Measurements from ENCODE around the gene PIP4K2C.
"Not testable (repeated sequence)": the region's sequence is repeated elsewhere in the genome, so short reads cannot be mapped to it uniquely, and the experiment has no call there.

PIP4K2C gene

GRCh38 chr12:57560516-57560915 is 30.5 kb upstream of the PIP4K2C start:
- no peak for DNase-seq (ENCODE audit: low read depth)

- not testable (repeated sequence) for DNase-seq (ENCODE audit: low read depth)
Measured at GRCh38 chr12:57561117-57561516, 29.9 kb upstream of the PIP4K2C start.

- no peak for DNase-seq (ENCODE audit: low read depth)
Measured at GRCh38 chr12:57563358-57563757, 27.6 kb upstream of the PIP4K2C start.

GRCh38 chr12:57564178-57564740 is 26.7 kb upstream of the PIP4K2C start:
- no peak for DNase-seq (ENCODE audit: low read depth)

- no peak for DNase-seq (ENCODE audit: low read depth)
Measured at GRCh38 chr12:57568838-57569237, 22.2 kb upstream of the PIP4K2C start.

- no peak for DNase-seq (ENCODE audit: low read depth)
Measured at GRCh38 chr12:57569858-57570257, 21.1 kb upstream of the PIP4K2C start.

GRCh38 chr12:57570438-57570837 is 20.6 kb upstream of the PIP4K2C start:
- DNase-seq (ENCODE audit: low read depth): not testable (repeated sequence)

GRCh38 chr12:57571926-57572762 is 18.8 kb upstream of the PIP4K2C start:
- no peak for DNase-seq (ENCODE audit: low read depth)

- DNase-seq (ENCODE audit: low read depth): no peak
Measured at GRCh38 chr12:57574795-57575194, 16.2 kb upstream of the PIP4K2C start.

GRCh38 chr12:57575771-57576612 is 15.0 kb upstream of the PIP4K2C start:
- DNase-seq (ENCODE audit: low read depth): no peak

- DNase-seq (ENCODE audit: low read depth): no peak
Measured at GRCh38 chr12:57576613-57577160, 14.3 kb upstream of the PIP4K2C start.

GRCh38 chr12:57577981-57578758 is 12.8 kb upstream of the PIP4K2C start:
- DNase-seq (ENCODE audit: low read depth): no peak

GRCh38 chr12:57579011-57579410 is 12.0 kb upstream of the PIP4K2C start:
- DNase-seq (ENCODE audit: low read depth): no peak

GRCh38 chr12:57579677-57580465 is 11.1 kb upstream of the PIP4K2C start:
- DNase-seq (ENCODE audit: low read depth): no peak

GRCh38 chr12:57580466-57580795 is 10.6 kb upstream of the PIP4K2C start:
- DNase-seq (ENCODE audit: low read depth): no peak

GRCh38 chr12:57581802-57582201 is 9.2 kb upstream of the PIP4K2C start:
- DNase-seq (ENCODE audit: low read depth): no peak

GRCh38 chr12:57582440-57582839 is 8.6 kb upstream of the PIP4K2C start:
- no peak for DNase-seq (ENCODE audit: low read depth)

GRCh38 chr12:57583008-57583831 is 7.8 kb upstream of the PIP4K2C start:
- DNase-seq (ENCODE audit: low read depth): peak; percentile 26

- DNase-seq (ENCODE audit: low read depth): no peak
Measured at GRCh38 chr12:57584050-57584449, 6.9 kb upstream of the PIP4K2C start.

GRCh38 chr12:57584690-57585089 is 6.3 kb upstream of the PIP4K2C start:
- DNase-seq (ENCODE audit: low read depth): no peak
